Caco-2 (cell line): ENCODE measurements around the gene ADAM17. TPM values are rescaled to one million over a fixed set of nuclear protein-coding genes. Genes with fewer than 3 reads are reported as not detected.

ENCODE experiments used
- BruUV-seq: library from RNA; stranded (reverse); fragments of 400-500 nt; replicated peaks from 2 replicates; lab custom pipeline; 2021; lab: Mats Ljungman, UMichigan
- CTCF ChIA-PET: fragments of 300-600 bp; sonication (Branson Sonifier 250); formaldehyde crosslinking; loops from one replicate; lab custom pipeline; 2022; ENCODE audit warnings: antibody characterized with exemption; lab: Charles Lee
- POLR2A ChIA-PET: fragments of 300-600 bp; sonication (Branson Sonifier 250); formaldehyde crosslinking; loops from one replicate; lab custom pipeline; 2022; ENCODE audit warnings: antibody characterized with exemption; lab: Charles Lee
- DNase-seq, 2 experiments: peaks; one replicate each; pipeline versions ENCODE4 v3.0.0 to v3.0.0-alpha.2; 2020 to 2022
- H3K27me3 ChIP-seq: replicated peaks from 2 replicates; pipeline ENCODE4 v1.6.0; 2011; ENCODE audit warnings: low read length; ENCODE audit not compliant: control insufficient read depth, insufficient read depth
- H3K36me3 ChIP-seq: 2 replicates; pipeline ENCODE4 v1.5.1; 2011; ENCODE audit warnings: low read length; ENCODE audit not compliant: control insufficient read depth, insufficient read depth
- H3K4me1 ChIP-seq: fragments of 250-450 bp; sonication (Bioruptor Pico); 2 replicates; pipeline ENCODE4 v1.5.1; 2020; ENCODE audit warnings: mild to moderate bottlenecking
- H3K4me3 ChIP-seq: 2 replicates; pipeline ENCODE4 v1.5.1; 2011; ENCODE audit warnings: low read depth, mild to moderate bottlenecking, control low read depth, low read length
- H3K9me3 ChIP-seq: fragments of 250-450 bp; sonication (Bioruptor Pico); 2 replicates; pipeline ENCODE4 v1.5.1; 2020; ENCODE audit warnings: mild to moderate bottlenecking, moderate library complexity
- H3K27ac Mint-ChIP-seq: one replicate; pipeline ENCODE4 v1.8.0; 2022; ENCODE audit warnings: mixed read lengths; ENCODE audit not compliant: unreplicated experiment
- H3K27me3 Mint-ChIP-seq: one replicate; pipeline ENCODE4 v1.8.0; 2022; ENCODE audit warnings: mixed read lengths; ENCODE audit not compliant: insufficient read depth, unreplicated experiment
- H3K36me3 Mint-ChIP-seq: one replicate; pipeline ENCODE4 v1.8.0; 2022; ENCODE audit warnings: mild to moderate bottlenecking, mixed read lengths; ENCODE audit not compliant: insufficient read depth, unreplicated experiment
- H3K4me1 Mint-ChIP-seq: one replicate; pipeline ENCODE4 v1.8.0; 2022; ENCODE audit warnings: low read depth, mixed read lengths; ENCODE audit not compliant: unreplicated experiment
- H3K4me3 Mint-ChIP-seq: one replicate; pipeline ENCODE4 v1.8.0; 2022; ENCODE audit warnings: mild to moderate bottlenecking, moderate library complexity, mixed read lengths; ENCODE audit not compliant: unreplicated experiment
- H3K9me3 Mint-ChIP-seq: one replicate; pipeline ENCODE4 v1.8.0; 2022; ENCODE audit warnings: mixed read lengths; ENCODE audit not compliant: unreplicated experiment
- intact Hi-C: fragments of 100-400 bp; cut with micrococcal nuclease; formaldehyde crosslinking; loops from one replicate; pipeline ENCODE4 v1.10.0; 2022; ENCODE audit not compliant: unreplicated experiment
- total RNA-seq: library from RNA; stranded (reverse); gene quantifications from 2 replicates; pipeline ENCODE4 v1.2.3, GENCODE V29; 2022
- TF ChIP-seq, protein P1 (sequence below), 2 experiments: fragments of 200-600 bp in 1 of 2; IDR thresholded peaks; 1 replicate in 1 of 2; 2 replicates in 1 of 2; pipeline versions ENCODE4 v1.5.1 to v1.8.0; 2011 to 2022; ENCODE audit warnings: antibody characterized with exemption in 1 of 2, control low read depth in 1 of 2, inconsistent platforms in 1 of 2, low read depth in 1 of 2, low read length in 1 of 2, mild to moderate bottlenecking in 1 of 2, moderate library complexity in 1 of 2; ENCODE audit not compliant: insufficient read depth in 1 of 2, severe bottlenecking in 1 of 2, unreplicated experiment in 1 of 2

The ADAM17 gene
- total RNA-seq, 1 experiment from 2014 or later, result 40.5 TPM

DNA sequence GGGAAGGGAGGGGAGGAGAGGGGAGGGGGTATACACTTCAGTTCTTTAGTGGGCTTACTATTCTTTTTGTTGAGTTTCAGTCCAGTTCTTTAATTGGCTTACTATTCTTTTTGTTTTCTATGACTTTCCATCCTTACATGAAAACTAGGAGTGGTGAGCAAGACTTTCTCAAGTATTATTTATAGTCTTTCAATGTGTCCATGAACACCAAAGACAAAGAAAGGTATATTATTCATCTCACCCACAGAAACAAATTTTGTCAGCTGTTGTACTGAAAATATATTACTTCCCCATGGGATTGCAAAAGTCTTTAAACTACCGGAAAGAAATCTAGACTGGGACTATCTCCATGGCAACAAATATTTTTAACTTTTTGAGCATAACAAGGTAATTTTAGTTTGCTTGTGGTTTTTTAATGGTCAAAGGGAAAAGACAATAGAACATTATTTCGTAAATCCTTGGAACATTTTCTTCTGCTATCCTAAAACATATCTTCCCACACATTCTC is 17.6 kb downstream of the ADAM17 start:
- Mint-ChIP-seq H3K4me3 (no peak overlapping the region), H3K27ac (no peak overlapping the region)

DNA sequence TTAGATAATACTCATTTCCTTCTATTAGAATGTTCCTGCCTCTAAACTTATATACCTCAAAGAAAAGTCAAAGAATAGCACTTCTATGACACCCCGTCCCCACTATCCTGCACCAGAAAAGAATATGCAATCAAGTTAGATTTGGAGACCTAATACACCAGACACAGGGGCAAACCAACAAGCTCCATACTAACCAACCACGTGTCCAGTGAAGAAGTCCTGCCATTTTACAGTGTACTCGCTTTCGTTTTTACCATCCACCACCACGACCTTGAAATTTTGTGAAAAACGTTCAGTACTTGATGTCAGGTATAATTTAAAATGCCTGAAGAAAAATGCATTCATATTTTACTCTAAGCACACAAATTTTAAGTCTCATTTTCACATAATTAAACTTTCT is 19.1 kb downstream of the ADAM17 start:
- TF ChIP-seq, protein P1, sequence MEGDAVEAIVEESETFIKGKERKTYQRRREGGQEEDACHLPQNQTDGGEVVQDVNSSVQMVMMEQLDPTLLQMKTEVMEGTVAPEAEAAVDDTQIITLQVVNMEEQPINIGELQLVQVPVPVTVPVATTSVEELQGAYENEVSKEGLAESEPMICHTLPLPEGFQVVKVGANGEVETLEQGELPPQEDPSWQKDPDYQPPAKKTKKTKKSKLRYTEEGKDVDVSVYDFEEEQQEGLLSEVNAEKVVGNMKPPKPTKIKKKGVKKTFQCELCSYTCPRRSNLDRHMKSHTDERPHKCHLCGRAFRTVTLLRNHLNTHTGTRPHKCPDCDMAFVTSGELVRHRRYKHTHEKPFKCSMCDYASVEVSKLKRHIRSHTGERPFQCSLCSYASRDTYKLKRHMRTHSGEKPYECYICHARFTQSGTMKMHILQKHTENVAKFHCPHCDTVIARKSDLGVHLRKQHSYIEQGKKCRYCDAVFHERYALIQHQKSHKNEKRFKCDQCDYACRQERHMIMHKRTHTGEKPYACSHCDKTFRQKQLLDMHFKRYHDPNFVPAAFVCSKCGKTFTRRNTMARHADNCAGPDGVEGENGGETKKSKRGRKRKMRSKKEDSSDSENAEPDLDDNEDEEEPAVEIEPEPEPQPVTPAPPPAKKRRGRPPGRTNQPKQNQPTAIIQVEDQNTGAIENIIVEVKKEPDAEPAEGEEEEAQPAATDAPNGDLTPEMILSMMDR (IDR thresholded peaks at IDR 0.05; ENCODE audit: insufficient read depth in 1 of 2, low read depth in 1 of 2, low read length in 1 of 2, severe bottlenecking in 1 of 2, unreplicated experiment in 1 of 2), result no peak
- Mint-ChIP-seq H3K4me3 (no peak overlapping the region), H3K27ac (no peak overlapping the region), H3K4me1 (no peaks in the 10 kb centered on the region), H3K9me3 (no peaks in the 10 kb centered on the region), H3K27me3 (no peaks in the 10 kb centered on the region), H3K36me3 (peaks cover 33% of the 10 kb centered on the region)
- ChIA-PET POLR2A (no interaction called here), CTCF (interaction anchor here (0.6 to 1.2 kb wide), 2 partner anchors 10 to 1276 kb away, joined by 3 to 5 read pairs; no protein-coding TSS in a partner anchor)
- Histone ChIP-seq H3K4me1 (no peaks in the 10 kb centered on the region), H3K27me3 (no peaks in the 10 kb centered on the region), H3K36me3 (no peaks in the 10 kb centered on the region), H3K4me3 (no peak overlapping the region), H3K9me3 (no peaks in the 10 kb centered on the region)
- intact Hi-C loops, result no loop called here
- no TSS peak for BruUV-seq
- no peak for DNase-seq

More for the DNA sequence above, 17.6 kb downstream of the ADAM17 start:
- no peaks in the 10 kb centered on the region for H3K4me1 Mint-ChIP-seq
- H3K4me3 ChIP-seq, result no peak overlapping the region
- POLR2A ChIA-PET, result no interaction called here
- no peaks in the 10 kb centered on the region for H3K9me3 ChIP-seq
- DNase-seq, result no peak
- H3K36me3 ChIP-seq, result no peaks in the 10 kb centered on the region
- no peaks in the 10 kb centered on the region for H3K27me3 ChIP-seq
- H3K36me3 Mint-ChIP-seq, result peaks cover 24% of the 10 kb centered on the region
- TF ChIP-seq, protein P1 (IDR thresholded peaks at IDR 0.05; ENCODE audit: insufficient read depth in 1 of 2, low read depth in 1 of 2, low read length in 1 of 2, severe bottlenecking in 1 of 2, unreplicated experiment in 1 of 2), result no peak
- BruUV-seq, result no TSS peak
- no peaks in the 10 kb centered on the region for H3K27me3 Mint-ChIP-seq
- intact Hi-C loops, result no loop called here
- no peaks in the 10 kb centered on the region for H3K4me1 ChIP-seq
- H3K9me3 Mint-ChIP-seq, result no peaks in the 10 kb centered on the region
- CTCF ChIA-PET, result no interaction called here

DNA sequence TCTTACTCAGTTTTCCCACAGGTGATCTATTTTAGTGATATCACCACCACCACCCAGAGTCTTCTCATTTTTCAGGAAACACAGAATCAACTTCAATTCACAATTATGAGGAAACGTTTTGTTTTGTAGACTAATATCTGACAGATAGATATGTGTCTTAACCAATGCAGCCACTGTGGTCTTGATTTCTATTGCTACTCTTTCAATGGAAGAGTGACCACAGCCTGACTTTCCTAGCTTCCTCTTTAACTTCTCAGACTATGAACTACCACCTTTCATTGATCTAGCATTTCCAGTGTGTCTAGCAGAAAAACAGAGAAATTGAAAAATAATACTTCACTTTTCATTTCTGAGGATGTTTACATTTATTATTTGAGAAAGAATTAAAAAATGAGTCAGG is 20.5 kb downstream of the ADAM17 start:
- no TSS peak for BruUV-seq
- POLR2A ChIA-PET, result no interaction called here
- no peaks in the 10 kb centered on the region for H3K4me1 Mint-ChIP-seq
- Histone ChIP-seq H3K9me3 (no peaks in the 10 kb centered on the region), H3K4me3 (no peak overlapping the region), H3K4me1 (no peaks in the 10 kb centered on the region), H3K36me3 (no peaks in the 10 kb centered on the region), H3K27me3 (no peaks in the 10 kb centered on the region)
- peaks cover 25% of the 10 kb centered on the region for H3K36me3 Mint-ChIP-seq
- H3K27me3 Mint-ChIP-seq, result no peaks in the 10 kb centered on the region
- H3K4me3 Mint-ChIP-seq, result no peak overlapping the region
- CTCF ChIA-PET, result no interaction called here
- H3K9me3 Mint-ChIP-seq, result no peaks in the 10 kb centered on the region
- TF ChIP-seq, protein P1 (IDR thresholded peaks at IDR 0.05; ENCODE audit: insufficient read depth in 1 of 2, low read depth in 1 of 2, low read length in 1 of 2, severe bottlenecking in 1 of 2, unreplicated experiment in 1 of 2), result no peak
- H3K27ac Mint-ChIP-seq, result no peak overlapping the region
- intact Hi-C loops, result no loop called here
- DNase-seq, result no peak
